GM12892 (cell line): ENCODE data around the gene KRTAP4-8.

Experiments used
- POLR2A ChIP-seq: IDR thresholded peaks from 2 replicates; pipeline ENCODE4 v1.6.1; 2011; ENCODE audit warnings: low read depth, low read length, control low read depth
- POLR2AphosphoS5 ChIP-seq: IDR thresholded peaks from 2 replicates; pipeline ENCODE4 v1.6.1; 2011; ENCODE audit warnings: low read depth, low read length, control low read depth
- TAF1 ChIP-seq: IDR thresholded peaks from 2 replicates; pipeline ENCODE4 v1.6.1; 2011; ENCODE audit warnings: low read depth, mild to moderate bottlenecking, control low read depth, low read length, borderline replicate concordance

DNA sequence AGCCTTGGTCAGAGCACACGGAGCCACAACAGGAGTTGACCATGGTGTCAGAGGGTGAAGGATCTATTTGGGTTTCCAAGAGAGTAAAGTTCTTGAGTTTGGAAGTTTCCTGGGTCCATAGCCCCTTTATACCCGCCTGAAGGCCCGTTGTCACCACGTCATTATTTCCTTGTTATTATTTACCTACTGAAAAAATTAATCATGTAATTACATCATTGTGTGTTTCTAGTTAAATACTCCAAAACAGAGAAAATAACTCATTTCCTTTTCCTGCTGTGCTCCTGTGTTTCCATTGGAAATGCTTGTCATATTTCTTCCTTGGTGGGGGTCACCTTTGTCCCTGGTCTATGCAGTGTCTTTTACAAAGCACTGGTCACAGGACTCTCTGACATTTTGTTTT lies at the start of gene KRTAP4-8:
- no peak for TF ChIP-seq TAF1
- TF ChIP-seq POLR2AphosphoS5 = no peak
- no peak for TF ChIP-seq POLR2A
